ENCODE data around the gene TRIM52.

Gene TRIM52

DNA sequence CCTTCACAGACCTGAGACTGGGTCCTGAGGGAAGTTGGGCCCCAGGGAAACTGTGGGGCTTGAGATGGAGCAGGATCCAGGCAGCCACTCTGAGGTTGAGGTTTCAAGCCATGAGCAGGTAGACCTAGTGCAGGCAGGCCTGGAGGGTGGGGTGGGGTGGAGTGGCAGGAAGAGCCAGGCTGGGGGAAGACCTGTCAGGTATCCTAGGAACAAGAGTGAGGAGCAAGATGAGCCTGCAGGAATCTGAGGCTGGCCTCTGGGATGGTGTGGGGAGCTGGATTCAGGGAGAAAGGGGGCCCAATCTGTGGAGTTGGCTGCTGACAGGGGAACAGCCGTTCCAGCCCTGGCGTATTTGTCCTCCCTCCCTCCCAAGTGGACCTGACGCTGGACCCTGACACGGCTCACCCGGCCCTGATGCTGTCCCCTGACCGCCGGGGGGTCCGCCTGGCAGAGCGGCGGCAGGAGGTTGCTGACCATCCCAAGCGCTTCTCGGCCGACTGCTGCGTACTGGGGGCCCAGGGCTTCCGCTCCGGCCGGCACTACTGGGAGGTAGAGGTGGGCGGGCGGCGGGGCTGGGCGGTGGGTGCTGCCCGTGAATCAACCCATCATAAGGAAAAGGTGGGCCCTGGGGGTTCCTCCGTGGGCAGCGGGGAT, 27.0 kb downstream of the TRIM52 start:
- DNase-seq (ENCODE audit: low read depth), result no peak

DNA sequence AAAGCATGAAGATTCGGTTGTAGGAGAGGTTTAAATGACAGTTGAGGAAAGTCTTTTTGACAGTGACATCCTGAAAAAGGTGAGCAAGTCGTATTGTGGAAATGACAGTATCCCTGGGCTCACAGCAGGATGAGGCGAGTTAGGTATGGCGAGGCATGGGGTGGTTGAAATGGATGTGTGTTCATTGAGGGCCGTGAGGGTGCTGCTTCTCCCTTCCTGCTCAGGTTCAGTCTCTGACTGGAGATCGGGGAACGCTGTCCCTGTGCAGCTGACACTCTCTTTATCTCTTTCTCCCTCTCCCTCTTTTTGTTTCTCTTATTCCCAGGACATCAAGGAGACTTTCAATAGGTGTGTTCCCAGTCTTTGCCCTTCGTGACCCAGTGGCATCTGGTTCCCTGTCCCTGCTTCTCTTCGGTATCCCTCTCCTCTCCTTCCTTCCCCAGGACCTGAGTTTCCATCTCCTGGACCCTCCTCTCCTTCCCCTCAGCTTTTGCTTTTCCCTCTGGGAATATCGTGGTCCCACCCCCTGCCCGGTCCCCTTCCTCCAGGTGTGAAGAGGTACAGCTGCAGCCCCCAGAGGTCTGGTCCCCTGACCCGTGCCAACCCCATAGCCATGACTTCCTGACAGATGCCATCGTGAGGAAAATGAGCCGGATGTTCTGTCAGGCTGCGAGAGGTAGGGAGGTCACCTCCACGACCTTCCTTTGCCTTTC, 27.7 kb downstream of the TRIM52 start:
- DNase-seq (ENCODE audit: low read depth), result no peak

DNA sequence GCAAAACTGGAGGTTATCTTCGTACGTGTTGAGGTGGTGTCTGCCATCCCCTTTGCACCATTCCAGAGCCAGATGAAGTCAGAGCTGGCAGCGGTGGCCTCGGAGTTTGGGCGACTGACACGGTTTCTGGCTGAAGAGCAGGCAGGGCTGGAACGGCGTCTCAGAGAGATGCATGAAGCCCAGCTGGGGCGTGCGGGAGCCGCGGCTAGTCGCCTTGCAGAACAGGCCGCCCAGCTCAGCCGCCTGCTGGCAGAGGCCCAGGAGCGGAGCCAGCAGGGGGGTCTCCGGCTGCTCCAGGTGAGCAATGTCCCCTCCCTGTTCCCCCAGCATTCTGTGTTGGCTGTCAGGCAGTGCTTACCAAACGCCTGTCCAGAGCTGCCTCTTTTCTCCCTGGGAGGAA, 28.4 kb downstream of the TRIM52 start:
- DNase-seq (ENCODE audit: low read depth), result no peak

DNA sequence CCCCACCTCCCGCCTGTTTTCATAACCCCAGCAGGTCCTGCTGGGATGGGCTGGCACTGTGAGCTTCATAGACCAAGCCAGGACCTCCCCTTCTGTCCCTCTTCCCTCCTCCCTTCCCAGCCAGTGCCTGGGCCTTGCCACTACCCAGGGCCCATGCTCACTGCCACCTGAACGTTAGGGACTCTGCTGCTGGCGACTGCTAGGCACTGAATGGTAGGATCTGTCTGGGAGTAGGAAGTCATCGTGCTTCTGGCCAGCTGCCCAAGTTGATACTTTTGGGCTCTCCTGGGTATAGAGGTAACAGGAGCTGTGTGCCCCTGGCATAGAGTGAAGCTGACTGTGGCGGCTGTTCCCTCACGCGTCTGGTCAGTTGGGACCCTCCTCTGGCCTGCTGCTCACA, 29.5 kb downstream of the TRIM52 start:
- DNase-seq (ENCODE audit: low read depth), result no peak

DNA sequence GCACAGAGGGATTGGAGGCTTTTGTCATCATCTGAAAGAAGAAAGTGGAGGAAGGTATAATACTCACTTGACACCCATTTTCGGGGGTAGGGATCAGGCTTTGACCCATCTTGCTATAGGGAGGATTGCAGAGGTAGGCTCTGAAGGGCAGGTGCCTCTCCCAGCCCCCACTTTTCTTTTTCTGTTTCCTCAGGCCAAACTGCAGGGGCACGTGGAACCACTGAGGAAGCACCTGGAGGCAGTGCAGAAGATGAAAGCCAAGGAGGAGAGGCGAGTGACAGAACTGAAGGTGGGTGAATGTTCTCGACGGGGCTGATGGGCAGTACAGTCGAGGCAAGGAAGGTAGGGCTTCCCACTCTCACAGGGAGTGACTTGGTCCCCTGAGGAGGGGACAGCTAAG, 30.4 kb downstream of the TRIM52 start:
- no peak for DNase-seq (ENCODE audit: low read depth)

DNA sequence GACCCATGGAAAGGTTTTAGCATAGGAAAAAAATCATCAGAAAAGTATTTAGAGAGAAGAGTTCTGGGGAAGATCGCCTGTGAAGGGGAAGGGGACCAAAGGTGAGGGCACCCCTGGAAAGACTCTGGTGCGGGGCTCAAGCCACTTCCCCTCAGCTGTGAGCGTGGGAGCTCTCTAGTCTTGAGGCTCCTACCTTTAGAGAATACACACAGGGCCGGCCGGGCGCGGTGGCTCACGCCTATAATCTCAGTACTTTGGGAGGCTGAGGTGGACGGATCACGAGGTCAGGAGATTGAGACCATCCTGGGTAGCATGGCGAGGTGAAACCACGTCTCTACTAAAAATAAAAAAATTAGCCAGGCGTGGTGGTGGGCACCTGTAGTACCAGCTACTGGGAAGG, 30.9 kb downstream of the TRIM52 start:
- DNase-seq (ENCODE audit: low read depth), result no peak

DNA sequence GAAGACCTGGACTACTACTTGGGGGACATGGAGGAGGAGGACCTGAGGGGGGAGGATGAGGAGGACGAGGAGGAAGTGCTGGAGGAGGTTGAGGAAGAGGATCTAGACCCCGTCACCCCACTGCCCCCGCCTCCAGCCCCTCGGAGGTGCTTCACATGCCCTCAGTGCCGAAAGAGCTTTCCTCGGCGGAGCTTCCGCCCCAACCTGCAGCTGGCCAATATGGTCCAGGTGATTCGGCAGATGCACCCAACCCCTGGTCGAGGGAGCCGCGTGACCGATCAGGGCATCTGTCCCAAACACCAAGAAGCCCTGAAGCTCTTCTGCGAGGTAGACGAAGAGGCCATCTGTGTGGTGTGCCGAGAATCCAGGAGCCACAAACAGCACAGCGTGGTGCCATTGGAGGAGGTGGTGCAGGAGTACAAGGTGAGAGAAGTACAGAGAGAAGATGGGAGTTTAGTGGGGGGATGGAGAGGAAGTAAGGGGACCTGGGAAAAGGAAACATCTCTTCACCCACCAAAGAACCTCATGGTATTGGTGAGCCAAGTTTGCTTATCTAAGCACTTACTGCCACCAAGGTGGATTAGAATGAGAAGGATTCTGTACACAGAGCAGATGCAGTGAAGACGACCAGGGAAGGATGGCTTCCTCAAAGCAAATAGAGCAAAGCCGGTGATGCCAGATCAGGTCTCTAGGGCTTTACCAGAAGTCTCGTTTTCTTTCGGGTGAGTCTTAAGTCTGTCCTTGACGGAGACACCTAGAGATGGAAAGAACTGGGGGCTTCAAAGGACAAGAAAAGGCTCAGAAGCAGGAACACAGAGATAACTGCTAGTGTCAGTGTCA, 36.3 kb downstream of the TRIM52 start:
- no peak for DNase-seq (ENCODE audit: low read depth)

DNA sequence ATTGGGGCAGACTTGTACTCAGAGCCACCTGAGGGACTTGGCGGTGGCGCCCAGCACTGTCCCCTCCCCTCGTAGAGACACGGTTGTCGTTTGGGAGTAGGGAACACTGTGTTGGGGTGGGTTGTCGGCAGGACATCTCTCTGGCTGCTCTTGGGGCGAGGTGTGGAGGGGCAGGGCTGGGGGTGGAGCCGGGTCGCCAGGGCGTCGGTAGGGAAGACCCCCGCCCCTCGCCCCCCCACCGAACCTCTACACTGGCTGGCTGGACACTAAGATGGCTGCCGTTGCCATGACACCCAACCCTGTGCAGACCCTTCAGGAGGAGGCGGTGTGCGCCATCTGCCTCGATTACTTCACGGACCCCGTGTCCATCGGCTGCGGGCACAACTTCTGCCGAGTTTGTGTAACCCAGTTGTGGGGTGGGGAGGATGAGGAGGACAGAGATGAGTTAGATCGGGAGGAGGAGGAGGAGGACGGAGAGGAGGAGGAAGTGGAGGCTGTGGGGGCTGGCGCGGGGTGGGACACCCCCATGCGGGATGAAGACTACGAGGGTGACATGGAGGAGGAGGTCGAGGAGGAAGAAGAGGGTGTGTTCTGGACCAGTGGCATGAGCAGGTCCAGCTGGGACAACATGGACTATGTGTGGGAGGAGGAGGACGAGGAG, 37.1 kb downstream of the TRIM52 start:
- DNase-seq (ENCODE audit: low read depth), result no peak

DNA sequence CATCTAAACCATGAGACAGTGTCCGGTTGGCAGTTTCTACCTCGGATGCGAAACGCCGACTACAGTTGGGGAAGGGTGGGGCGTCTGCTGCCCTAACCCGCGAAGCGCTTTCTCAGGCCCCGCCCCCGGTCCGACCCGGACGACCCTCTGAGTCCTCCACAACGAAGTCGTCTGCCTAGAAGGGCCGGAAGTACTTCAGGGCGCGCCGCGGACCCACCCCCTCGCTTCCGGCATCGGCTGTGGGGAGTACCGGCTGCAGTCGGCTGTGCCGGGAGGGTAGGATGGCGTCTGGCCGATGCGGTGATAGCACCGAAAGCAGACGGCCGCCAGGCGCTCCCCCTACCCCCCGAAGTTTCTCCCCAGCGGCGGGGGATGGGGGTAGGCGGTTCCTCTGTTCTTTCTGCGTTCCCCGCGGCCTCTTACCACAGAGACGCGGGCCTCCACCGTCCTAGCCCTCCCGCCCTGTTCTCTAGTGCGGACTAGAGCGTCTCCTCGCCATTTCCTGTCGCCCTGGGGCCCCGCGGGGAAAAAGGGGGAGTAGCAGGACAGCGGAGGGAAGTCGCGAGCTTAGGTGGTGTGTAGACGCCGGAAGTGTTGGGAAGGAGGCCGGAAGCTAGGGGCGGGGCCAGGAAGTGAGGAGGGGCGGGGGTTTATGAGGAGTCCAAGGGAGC, 37.8 kb downstream of the TRIM52 start, which contains the start of gene TRIM41:
TRIM41 (plus strand) TSS at position 224 of the 671 bp plus-strand sequence. CDS start 719 bp downstream, outside the sequence.
- DNase-seq (ENCODE audit: low read depth), result peak; percentile 99

DNA sequence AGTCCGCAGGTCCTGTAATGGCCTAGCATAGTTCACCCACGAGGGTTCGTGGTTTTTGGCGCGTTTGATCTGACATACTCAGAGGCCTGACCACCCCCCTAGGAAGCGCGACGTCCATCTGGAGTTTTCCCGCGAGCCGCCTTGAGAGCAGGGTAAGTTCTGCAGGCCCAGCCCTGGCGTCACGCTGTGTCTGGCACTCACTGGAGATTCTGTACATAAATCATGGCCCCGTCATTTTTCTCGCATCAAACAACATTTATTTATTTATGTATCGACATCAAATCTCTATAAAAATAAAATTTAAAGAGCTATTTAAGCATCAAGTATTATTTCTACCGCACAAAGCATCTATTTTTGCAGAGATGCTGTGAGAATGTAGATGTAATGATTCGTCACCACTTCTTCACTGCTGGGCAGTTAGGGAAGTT, 38.3 kb downstream of the TRIM52 start:
- no peak for DNase-seq (ENCODE audit: low read depth)

DNA sequence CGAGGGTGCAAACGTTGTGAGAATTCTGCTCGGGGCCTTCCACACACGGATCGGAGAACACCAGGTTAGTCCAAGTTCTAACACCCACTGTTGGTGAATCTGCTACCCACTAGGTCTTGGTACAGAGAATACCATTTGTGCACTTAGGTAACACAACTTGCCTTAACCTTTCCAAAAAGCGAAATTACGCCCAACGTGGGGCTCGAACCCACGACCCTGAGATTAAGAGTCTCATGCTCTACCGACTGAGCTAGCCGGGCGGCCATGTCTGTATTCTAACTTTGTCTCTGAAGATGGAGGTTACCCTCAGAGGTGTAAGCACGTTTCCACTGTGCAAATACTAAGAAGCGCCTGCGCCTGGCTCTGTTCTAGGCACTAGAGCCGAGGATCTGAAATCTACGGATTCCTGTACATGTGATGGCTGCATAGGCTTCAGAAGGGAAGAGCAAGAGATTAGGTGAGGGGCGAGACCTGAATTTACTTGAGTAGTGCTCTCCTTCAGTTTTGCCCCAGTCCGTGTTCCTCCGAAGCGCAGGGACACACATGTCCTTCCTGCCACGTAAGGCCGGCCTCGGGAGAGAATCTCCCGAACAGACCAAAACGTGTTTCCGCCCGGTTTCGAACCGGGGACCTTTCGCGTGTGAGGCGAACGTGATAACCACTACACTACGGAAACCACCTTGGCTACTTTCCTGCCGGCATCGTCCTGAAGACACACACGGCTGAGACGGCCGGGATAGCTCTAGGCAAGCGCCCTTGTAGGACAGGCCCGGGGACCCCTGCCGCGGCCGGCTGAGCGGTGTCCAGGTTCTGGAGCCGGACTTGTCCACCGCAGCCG, 38.9 kb downstream of the TRIM52 start:
- DNase-seq (ENCODE audit: low read depth), result peak; percentile 91

DNA sequence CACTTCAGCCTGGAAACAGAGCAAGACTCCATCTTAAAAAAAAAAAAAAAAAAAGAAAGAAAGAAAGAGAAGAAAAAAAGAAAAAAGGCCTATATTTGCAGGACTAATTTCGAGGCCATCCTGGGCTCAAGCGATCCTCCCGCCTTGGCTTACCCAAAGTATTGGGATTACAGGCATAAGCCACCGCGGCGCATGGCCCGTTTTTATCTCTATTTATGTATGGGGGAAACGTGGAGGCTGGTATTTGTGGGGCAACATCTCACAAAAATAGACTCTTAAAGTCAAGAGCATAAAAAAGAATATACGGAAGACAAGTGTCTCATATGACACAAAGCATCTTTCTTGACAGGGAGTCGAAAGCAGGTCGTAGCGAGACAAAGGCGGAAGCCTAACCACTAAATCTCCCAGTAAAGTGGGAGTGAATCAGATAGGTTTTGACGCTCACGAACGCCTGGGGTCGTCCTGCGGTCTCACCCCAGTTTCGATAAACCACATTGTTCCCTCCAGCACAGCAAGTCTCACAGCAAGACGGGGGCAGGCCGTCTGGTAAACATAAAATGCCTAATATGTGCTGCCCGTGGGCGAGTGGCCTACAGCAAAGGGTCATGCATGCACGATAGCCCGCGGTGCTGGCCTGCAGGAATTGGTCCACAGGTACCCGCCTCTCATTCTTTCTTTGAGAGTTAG, 39.7 kb downstream of the TRIM52 start:
- DNase-seq (ENCODE audit: low read depth), result peak; percentile 55

DNA sequence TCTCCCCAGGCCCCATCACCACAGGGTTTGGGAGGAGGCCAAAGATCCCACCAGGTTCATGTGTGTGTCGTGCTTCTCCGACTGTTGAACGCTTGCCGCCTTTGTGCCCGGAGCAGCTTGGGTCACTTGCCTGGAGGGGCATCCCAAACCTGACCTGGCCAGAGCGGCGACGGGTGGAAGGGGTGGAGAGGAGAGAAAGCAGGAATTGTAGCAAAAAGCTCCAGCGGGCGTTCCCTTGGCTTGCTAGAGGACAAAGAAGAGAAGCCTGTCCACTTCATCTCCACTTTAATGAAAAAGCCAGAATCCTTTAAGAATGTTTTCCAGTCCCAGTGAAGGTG, 40.8 kb downstream of the TRIM52 start:
- DNase-seq (ENCODE audit: low read depth), result no peak

DNA sequence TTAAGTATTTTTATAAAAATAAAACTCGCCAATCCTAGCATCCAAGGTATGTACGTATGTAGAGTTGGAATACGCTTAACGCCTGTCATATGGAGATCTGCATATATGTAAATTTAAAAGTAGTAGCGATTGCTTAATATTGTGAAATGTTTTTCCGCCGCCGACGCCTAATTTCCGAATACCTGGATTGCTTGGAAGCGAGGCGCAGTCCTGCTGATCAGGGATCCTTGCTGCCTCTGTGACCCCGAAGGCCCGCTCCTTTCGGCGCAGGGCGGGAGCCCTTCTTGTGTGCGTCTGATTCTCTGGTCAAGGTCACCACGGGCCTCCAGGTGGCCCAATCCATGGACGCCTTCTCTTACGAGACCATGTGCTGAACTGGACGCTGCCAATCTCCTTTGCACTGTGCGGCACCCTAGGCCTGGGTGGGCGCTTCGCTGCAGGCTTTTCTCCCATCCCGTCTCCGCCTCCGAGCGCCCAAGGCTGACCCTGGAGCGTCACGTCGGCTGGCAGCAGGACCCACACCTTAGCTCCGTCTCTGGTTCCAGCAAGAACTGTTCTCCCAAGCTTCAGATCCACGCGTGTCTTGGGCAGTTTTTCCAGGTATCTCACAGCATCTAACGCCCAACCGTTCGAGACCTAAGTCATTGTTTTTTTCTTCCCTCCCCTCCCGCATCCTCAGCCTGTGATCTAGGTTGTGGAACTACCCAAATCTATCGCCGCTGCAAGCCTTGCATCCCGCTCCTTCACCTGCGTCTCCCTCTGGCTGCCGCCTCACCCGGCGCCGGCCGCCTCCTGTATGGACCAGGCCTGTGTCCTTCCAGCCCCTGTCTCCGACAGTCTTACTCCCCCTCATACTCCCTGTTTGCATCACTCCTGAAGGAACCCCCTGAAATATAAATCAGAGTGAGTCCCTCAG, 41.4 kb downstream of the TRIM52 start:
- DNase-seq (ENCODE audit: low read depth), result no peak

DNA sequence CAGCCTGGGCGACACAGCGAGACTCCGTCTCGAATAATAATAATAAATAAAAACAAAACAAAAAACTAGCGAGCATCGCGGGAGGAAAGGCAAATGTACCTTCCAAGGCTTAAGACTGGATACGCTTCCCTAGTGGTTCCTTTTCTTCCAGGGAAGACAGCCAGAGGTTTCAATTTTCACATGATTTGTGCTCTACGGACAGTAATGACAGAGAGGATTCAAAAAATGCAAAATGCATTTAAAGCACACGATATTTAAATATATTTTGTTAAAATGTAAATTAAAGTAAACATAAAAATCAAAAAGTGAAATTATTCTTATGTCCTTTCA, 42.2 kb downstream of the TRIM52 start:
- DNase-seq (ENCODE audit: low read depth), result no peak

DNA sequence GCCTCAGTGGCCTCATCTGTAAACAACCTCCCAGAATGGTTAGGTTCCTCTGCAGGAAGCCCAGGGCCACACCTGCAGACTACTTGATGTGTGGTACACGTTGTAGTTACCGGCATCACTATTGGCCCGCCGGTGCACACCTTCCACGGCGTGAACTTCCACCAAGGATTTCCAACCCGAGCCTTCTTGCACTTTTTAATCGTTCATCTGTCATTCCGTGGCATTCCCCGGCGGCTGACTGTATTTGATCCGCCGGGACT, 43.2 kb downstream of the TRIM52 start:
- no peak for DNase-seq (ENCODE audit: low read depth)

DNA sequence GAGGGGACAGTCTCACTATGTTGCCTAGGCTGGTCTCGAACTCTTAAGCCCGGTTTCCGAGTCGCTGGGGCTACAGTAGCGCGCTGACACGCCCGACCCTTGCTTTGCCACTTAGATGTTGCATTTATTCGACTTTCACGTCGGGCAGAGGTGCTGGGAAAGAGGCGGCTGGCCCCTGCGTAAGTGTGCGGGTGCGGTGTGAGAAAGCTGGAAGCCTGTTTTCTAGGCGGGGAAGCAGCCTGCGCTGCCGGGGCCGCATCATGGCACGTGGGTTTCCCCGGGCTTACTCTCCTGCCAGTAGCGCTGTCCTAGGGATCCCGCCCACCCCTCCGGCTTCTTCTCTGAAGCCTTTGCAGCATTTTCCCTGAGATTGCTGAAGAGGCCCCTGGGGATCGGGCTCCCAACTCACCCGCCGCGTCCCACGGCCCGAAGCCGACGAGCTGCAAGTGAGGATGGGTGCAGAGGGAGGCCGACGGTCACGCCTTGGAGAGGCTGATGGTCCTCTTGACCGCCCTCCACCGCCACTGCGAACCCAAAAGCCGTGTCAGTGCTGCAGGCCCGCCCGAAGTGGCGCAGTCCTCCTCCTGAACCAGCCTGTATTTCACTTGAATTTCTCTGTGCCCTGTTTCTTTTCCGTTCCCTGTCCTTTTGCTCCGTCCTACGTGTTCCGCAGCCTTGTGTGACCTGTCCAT, 43.7 kb downstream of the TRIM52 start:
- DNase-seq (ENCODE audit: low read depth), result no peak

DNA sequence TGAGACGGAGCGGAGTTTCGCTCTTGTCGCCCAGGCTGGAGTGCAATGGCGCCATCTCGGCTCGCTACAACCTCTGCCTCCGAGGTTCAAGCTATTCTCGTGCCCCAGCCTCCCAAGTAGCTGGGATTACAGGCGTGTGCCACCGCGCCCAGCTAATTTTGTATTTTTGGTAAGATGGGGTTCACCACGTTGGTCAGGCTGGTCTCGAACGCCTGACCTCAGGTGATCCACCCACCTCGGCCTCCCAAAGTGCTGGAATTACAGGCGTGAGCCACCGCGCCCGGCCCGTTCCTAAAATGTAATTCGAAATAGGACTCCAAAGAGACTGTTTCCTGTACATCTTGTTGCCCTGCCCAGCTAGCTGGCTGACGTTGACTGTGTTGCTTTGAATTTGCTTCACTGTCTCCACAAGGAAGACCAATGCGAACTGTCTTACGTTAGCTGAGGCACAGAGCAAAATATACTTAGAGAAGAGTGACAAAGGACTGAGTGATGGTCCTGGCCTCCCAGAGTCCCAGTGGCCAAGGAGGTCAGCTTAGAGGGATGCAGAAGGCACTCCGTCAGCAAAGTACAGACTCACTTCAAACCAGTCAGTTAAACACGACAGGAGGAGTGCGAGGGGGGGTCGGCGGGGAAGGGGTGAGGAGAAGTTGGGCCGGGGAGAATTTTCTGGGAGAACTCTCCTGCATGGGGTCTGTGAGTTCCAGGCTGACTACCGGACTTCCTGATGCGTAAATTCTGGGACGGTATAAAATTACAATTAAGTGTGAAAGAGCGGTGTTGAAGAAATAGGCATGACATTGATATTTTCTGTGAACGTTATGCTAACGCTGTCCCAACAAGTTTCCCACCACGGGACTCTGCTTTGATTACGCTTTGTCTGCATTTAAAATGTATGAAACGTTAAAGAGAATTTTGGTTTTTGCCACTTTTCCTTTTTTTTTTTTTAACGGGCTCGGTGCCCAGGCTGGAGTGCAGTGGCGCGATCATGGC, 44.6 kb downstream of the TRIM52 start:
- no peak for DNase-seq (ENCODE audit: low read depth)
